NB4 (cell line): ENCODE results near the gene OAT.

Experiments
- DNase-seq: peaks from one replicate; pipeline ENCODE4 v3.0.0; 2010; ENCODE audit warnings: low read depth
- H3K4me3 ChIP-seq: one replicate; pipeline ENCODE4 v1.5.1; 2011; ENCODE audit warnings: mild to moderate bottlenecking, low read depth, low read length, moderate library complexity
- MYC ChIP-seq: IDR thresholded peaks from 2 replicates; pipeline ENCODE4 v1.6.1; 2011; ENCODE audit warnings: low read depth, low read length
- POLR2A ChIP-seq: IDR thresholded peaks from 2 replicates; pipeline ENCODE4 v1.6.1; 2011; ENCODE audit warnings: mild to moderate bottlenecking; ENCODE audit not compliant: insufficient read length; ENCODE audit errors: extremely low read depth
- TF ChIP-seq, protein P1 (sequence below): IDR thresholded peaks from 2 replicates; pipeline ENCODE4 v1.6.1; 2011; ENCODE audit warnings: low read depth, low read length
- TF ChIP-seq, protein P2 (sequence below): IDR thresholded peaks from one replicate; pipeline ENCODE4 v1.5.1; 2012; ENCODE audit warnings: low read depth, low read length

The OAT gene

DNA sequence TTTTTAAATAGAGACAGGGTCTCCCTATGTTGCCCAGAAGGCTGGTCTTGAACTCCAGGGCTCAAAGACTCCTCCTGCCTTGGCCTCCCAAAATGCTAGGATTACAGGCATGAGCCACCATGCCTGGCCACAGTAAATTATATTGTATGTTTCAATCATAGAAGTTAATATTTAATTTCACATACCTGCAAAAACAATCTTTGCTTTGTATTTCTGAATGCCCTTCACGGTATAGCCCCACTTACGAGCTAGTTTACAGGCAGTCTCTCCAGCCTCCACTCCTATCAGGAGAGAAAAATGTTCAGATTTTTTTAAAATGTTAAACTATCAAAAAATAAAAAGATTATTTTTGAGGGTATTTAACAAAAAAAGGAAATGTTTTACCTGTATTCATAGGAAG lies 10.4 kb downstream of the OAT start:
- no peak for DNase-seq
- no peak overlapping the region for H3K4me3 ChIP-seq
- TF ChIP-seq POLR2A, result no peak
- TF ChIP-seq, protein P1, sequence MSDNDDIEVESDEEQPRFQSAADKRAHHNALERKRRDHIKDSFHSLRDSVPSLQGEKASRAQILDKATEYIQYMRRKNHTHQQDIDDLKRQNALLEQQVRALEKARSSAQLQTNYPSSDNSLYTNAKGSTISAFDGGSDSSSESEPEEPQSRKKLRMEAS, result no peak
- TF ChIP-seq MYC, result no peak
- TF ChIP-seq, protein P2, sequence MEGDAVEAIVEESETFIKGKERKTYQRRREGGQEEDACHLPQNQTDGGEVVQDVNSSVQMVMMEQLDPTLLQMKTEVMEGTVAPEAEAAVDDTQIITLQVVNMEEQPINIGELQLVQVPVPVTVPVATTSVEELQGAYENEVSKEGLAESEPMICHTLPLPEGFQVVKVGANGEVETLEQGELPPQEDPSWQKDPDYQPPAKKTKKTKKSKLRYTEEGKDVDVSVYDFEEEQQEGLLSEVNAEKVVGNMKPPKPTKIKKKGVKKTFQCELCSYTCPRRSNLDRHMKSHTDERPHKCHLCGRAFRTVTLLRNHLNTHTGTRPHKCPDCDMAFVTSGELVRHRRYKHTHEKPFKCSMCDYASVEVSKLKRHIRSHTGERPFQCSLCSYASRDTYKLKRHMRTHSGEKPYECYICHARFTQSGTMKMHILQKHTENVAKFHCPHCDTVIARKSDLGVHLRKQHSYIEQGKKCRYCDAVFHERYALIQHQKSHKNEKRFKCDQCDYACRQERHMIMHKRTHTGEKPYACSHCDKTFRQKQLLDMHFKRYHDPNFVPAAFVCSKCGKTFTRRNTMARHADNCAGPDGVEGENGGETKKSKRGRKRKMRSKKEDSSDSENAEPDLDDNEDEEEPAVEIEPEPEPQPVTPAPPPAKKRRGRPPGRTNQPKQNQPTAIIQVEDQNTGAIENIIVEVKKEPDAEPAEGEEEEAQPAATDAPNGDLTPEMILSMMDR, result no peak

DNA sequence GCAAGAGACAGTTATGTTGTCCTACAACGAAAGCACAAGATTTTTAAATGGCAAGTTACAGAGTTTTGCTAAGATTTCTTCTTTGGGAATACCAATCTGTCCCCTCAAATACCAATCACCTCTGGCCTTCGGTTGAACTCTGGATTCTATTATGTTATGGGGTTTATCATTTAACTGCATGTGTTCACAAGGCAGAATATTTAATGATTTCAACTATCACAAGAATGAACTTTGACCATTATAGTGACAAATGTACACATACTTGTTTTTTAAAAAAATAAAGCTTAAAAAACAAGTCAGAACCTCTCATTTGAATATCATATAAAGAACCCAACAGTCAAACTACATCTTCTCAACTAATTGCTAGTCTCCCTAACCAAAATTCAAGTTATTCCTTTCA lies 11.3 kb downstream of the OAT start:
- DNase-seq, result no peak

DNA sequence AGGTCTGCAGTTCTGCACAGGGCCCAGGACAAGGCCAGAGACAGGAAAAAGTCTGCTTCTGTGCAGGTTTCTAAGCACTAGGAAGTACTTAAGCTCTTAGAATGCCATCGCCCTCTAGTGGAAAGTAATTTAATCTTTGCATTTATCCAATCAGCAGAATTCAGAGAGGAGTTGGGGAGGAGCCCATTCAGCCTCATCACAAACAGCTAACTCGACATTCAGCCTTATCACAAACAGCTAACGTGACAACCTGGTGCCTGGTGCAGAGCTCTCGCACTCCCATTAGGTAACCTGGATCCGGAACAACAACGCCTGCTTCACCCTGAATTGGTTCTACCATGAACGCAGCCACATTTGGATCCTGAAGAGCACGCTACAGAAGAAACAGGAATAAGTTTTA lies 15.2 kb downstream of the OAT start:
- TF ChIP-seq, protein P2, result peak; percentile 62
- TF ChIP-seq POLR2A, result peak; percentile 16
- TF ChIP-seq, protein P1, result no peak
- TF ChIP-seq MYC, result peak; percentile 23; the same call in 1 of the 2 replicates
- peak; percentile 90 for DNase-seq
- H3K4me3 ChIP-seq, result no peak overlapping the region

More for the DNA sequence above, 11.3 kb downstream of the OAT start:
- TF ChIP-seq POLR2A (no peak), MYC (no peak)
- TF ChIP-seq, protein P2, result no peak
- TF ChIP-seq, protein P1, result no peak
- H3K4me3 ChIP-seq, result no peak overlapping the region

DNA sequence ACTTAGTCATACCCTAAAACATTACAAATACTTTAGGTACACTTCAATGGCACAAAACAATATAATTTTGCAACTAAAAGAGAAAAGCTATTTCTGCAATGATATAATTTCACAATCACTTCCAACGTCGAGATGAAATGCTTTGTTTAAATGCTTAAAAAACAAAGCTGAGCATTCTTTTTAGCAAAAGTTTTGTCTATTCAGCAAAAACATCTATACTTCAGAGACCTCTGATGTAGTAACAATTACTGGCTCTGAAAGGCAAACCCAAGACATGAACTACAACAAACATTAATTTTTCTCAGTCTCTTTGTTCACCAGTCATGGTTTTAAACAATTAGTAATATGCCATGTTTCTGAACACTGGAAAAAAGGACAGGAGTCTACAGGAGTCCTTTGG lies 16.4 kb downstream of the OAT start:
- DNase-seq, result no peak
- TF ChIP-seq, protein P2, result no peak
- TF ChIP-seq POLR2A (no peak), MYC (no peak)
- TF ChIP-seq, protein P1, result no peak
- H3K4me3 ChIP-seq, result no peak overlapping the region

DNA sequence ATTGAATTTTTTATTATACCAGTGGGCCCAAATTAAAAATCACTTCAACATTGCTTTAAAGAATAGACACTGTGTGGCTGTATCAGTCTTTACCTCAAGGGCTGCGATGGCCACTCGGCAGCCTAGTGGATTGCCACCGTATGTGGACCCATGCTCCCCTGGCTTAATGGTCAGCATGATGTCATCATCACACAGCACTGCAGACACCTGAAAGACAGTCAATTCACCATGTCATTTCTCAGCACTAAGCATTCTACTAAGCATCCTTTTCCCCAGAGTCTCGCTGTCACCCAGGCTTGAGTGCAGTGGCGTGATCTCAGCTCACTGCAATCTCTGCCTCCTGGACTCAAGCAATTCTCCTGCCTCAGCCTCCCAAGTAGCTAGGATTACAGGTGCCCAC lies 17.1 kb downstream of the OAT start:
- TF ChIP-seq POLR2A, result no peak
- TF ChIP-seq, protein P1, result no peak
- no peak for TF ChIP-seq MYC
- TF ChIP-seq, protein P2, result no peak
- no peak for DNase-seq

More for the DNA sequence above, 17.1 kb downstream of the OAT start:
- no peak overlapping the region for H3K4me3 ChIP-seq
